GM12878 (cell line): ENCODE results near the gene HTD2. TPM values are rescaled to one million over a fixed set of nuclear protein-coding genes. Genes with fewer than 3 reads are reported as not detected.
"Not testable (repeated sequence)": the region's sequence is repeated elsewhere in the genome, so short reads cannot be mapped to it uniquely, and the experiment has no call there.

ENCODE experiments used
- ATAC-seq: fragments of 200-7000 bp; cut with Tn5 transposase; 3 replicates; pipeline ENCODE4 v1.9.1; 2020; ENCODE audit warnings: mild to moderate bottlenecking, moderate library complexity
- BruUV-seq: library from RNA; stranded (reverse); fragments of 400-500 nt; replicated peaks from 2 replicates; lab custom pipeline; 2021; lab: Mats Ljungman, UMichigan
- CTCF ChIA-PET: fragments of 300-600 bp; sonication (Branson Sonifier 250); formaldehyde crosslinking; extraction: SDS; loops from one replicate; lab custom pipeline; 2021; ENCODE audit warnings: inconsistent platforms; lab: Yijun Ruan, JAX
- POLR2A ChIA-PET: fragments of 350-600 bp; formaldehyde crosslinking; extraction: SDS; loops from one replicate; lab custom pipeline; 2021; ENCODE audit warnings: inconsistent platforms; lab: Charles Lee
- RAD21 ChIA-PET: fragments of 300-600 bp; sonication (Branson Sonifier 250); formaldehyde crosslinking; loops from one replicate; lab custom pipeline; 2023; ENCODE audit warnings: antibody characterized with exemption; ENCODE audit not compliant: unreplicated experiment; lab: Charles Lee
- SMC1A ChIA-PET: fragments of 300-600 bp; sonication (Branson Sonifier 250); formaldehyde crosslinking; loops from one replicate; lab custom pipeline; 2023; ENCODE audit not compliant: unreplicated experiment, uncharacterized antibody; lab: Charles Lee
- DNase-seq: peaks from one replicate; pipeline ENCODE4 v3.0.0-alpha.2; 2011; ENCODE audit warnings: low read depth, low spot score
- FAIRE-seq: peaks from 3 replicates; lab custom pipeline; 2011; peaks lifted over from hg19 to GRCh38; lab: Jason Lieb, UNC
- H2AFZ ChIP-seq: 2 replicates; pipeline ENCODE4 v1.6.0; 2011; ENCODE audit warnings: low read depth, low read length, control low read depth; ENCODE audit not compliant: control insufficient read depth
- H3K27ac ChIP-seq: 2 replicates; pipeline ENCODE4 v1.5.1; 2011; ENCODE audit warnings: control low read depth; ENCODE audit not compliant: control insufficient read depth, insufficient read depth
- H3K27me3 ChIP-seq, 2 experiments: replicated peaks in 1 of 2; 2 replicates each; pipeline versions ENCODE4 v1.6.0 to v1.6.1; 2011; ENCODE audit warnings: low read length in 1 of 2; ENCODE audit not compliant: control insufficient read depth in 2 of 2, insufficient read depth in 2 of 2
- H3K36me3 ChIP-seq, 2 experiments: 2 replicates each; pipeline ENCODE4 v1.5.1; 2011; ENCODE audit warnings: low read length in 1 of 2; ENCODE audit not compliant: control insufficient read depth in 2 of 2, insufficient read depth in 2 of 2
- H3K4me1 ChIP-seq: 2 replicates; pipeline ENCODE4 v1.6.1; 2011; ENCODE audit warnings: mild to moderate bottlenecking, low read length, moderate library complexity, mixed read lengths; ENCODE audit not compliant: control insufficient read depth, insufficient read depth
- H3K4me2 ChIP-seq: 2 replicates; pipeline ENCODE4 v1.6.0; 2011; ENCODE audit warnings: control low read depth; ENCODE audit not compliant: control insufficient read depth, insufficient read depth
- H3K4me3 ChIP-seq: fragments of 200-600 bp; sonication (generic); 2 replicates; pipeline ENCODE4 v1.5.1; 2016
- H3K79me2 ChIP-seq: 2 replicates; pipeline ENCODE4 v1.6.0; 2011; ENCODE audit warnings: low read length; ENCODE audit not compliant: control insufficient read depth, insufficient read depth
- H3K9ac ChIP-seq: 2 replicates; pipeline ENCODE4 v1.8.0; 2011; ENCODE audit warnings: low read length, control low read depth, mixed read lengths; ENCODE audit not compliant: control insufficient read depth, insufficient read depth
- H3K9me3 ChIP-seq: replicated peaks from 3 replicates; pipeline ENCODE4 v1.5.1; 2011; ENCODE audit warnings: mild to moderate bottlenecking, low read length; ENCODE audit not compliant: control insufficient read depth, insufficient read depth
- H4K20me1 ChIP-seq: 2 replicates; pipeline ENCODE4 v1.6.0; 2011; ENCODE audit not compliant: control insufficient read depth, insufficient read depth
- HDAC6 ChIP-seq: fragments of 200-600 bp; sonication (generic); IDR thresholded peaks from one replicate; pipeline ENCODE4 v1.8.0; 2017; ENCODE audit warnings: antibody characterized with exemption; ENCODE audit not compliant: unreplicated experiment
- NRF1 ChIP-seq: conservative IDR thresholded peaks from 2 replicates; pipeline ENCODE4 v1.6.1; 2011; ENCODE audit warnings: mild to moderate bottlenecking, low read depth, low read length, improper control_type of control experiment
- RELA ChIP-seq: fragments of 450-650 bp; IDR thresholded peaks from 2 replicates; pipeline ENCODE4 v1.8.0; 2014; ENCODE audit warnings: borderline replicate concordance; ENCODE audit not compliant: partially characterized antibody
- YBX1 ChIP-seq: fragments of 450-650 bp; IDR thresholded peaks from 2 replicates; pipeline ENCODE4 v1.6.1; 2016; ENCODE audit warnings: antibody characterized with exemption
- WGBS: methylation state at CpG from one replicate; pipeline ENCODE4 v1.1.6; 2016; ENCODE audit warnings: low lambda C conversion rate; ENCODE audit not compliant: insufficient replicate concordance, insufficient coverage; ENCODE audit errors: missing lambda C conversion rate; 5-methylcytosine and 5-hydroxymethylcytosine counted together
- in situ Hi-C: fragments of 300-500 bp; cut with MboI; formaldehyde crosslinking; loops from 9 replicates; pipeline ENCODE4 v1.14.3; 2018; ENCODE audit warnings: mixed read lengths
- intact Hi-C: fragments of 100-400 bp; cut with micrococcal nuclease; formaldehyde crosslinking; loops from one replicate; pipeline ENCODE4 v1.14.2; 2022; ENCODE audit not compliant: unreplicated experiment
- polyA plus RNA-seq, 11 experiments: library from polyadenylated mRNA; depleted of rRNA in 4 of 11; unstranded in 6 of 11; stranded (reverse) in 5 of 11; fragments of >200 nt; fragmentation: Nextera tagmentation in 4 of 11; fragmentation: Illumina TruSeq in 1 of 11; extraction: Ambion mirVana in 4 of 11; extraction: Trizol in 1 of 11; gene quantifications; 1 replicate in 1 of 11; 2 replicates in 10 of 11; pipeline versions ENCODE4 v1.2.1 to v1.2.3, GENCODE V29; 2011 to 2016; ENCODE audit warnings: inconsistent platforms in 2 of 11, missing spikeins in 2 of 11, low read depth in 1 of 11
- total RNA-seq, 4 experiments: library from RNA; depleted of rRNA in 3 of 4; stranded (reverse); fragments of >200 nt in 3 of 4; fragmentation: Illumina TruSeq in 1 of 4; extraction: Trizol in 1 of 4; gene quantifications; 2 replicates each; pipeline versions ENCODE4 v1.2.1 to v1.2.3, GENCODE V29; 2013 to 2021

The HTD2 gene
- total and polyA plus RNA-seq, 10 of the 15 experiments (the other 5 are each of a cell fraction or from before 2014, with no cell fraction given): 5.9 to 24.7 (median 9.5) TPM

DNA sequence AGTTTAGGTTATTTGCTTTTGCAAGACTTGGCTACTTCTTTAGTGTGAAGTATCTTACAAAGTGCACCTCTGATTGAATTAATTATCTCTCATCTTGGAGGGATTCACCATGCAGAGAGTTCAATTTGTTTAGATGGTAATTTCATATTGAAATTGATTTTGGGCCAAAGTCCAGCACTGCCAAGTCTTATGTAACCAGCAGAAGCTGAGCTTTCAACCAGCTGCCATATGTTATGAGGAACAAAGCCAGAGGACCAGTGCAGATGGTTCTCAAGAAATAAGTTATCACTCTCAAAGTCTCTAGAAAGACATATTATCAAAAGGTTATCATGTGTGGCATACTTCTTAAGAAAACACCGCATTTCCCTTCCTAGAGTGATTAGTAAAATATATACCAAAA lies 39.7 kb upstream of the HTD2 start (continued):
- TF ChIP-seq HDAC6 (no peak), YBX1 (no peak)

DNA sequence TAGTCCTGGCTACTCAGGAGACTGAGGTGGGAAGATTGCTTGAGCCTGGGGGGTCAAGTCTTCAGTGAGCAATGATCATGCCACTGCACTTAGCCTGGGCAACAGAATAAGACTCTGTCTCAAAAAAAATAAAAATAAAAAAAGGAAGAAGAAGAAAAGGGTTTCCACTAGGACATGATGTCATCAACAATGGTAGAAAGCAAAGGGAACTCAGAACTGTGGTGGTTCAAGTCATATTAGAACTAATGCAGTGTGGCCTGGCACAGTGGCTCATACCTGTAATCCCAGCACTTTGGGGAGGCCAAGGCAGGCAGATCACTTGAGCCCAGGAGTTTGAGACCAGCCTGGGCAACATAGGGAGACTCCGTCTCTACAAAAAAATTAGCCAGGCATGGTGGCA lies 38.8 kb upstream of the HTD2 start:
- RAD21 ChIA-PET, H3K36me3 ChIP-seq, H3K27me3 ChIP-seq: not testable (repeated sequence)

DNA sequence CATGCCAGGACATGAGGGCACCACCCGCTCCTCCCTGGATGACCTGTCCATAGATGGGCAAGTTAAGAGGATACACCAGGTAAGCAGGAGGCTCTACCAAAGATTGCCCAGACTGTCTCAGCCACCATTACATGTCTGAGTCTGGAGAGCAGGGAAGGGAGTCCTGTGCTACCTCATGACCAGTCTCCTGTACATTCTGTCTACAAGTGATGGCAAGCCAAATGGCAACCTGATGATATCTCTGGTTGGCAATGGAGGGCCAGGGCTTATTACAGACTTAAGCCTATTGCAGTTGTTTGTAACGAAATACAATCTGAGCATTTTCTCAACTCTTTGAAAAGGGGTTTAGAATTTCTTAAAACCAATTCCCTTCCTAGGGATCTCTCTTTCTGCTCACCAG lies 37.0 kb upstream of the HTD2 start:
- Histone ChIP-seq H3K27ac (no peak overlapping the region), H3K36me3 (peaks cover 0 to 6% of the 10 kb centered on the region in 2 experiments; a peak in 3 of 4 replicates), H3K4me1 (no peaks in the 10 kb centered on the region), H2AFZ (no peak overlapping the region), H3K9ac (no peak overlapping the region), H3K4me2 (no peak overlapping the region), H3K27me3 (no peaks in the 10 kb centered on the region), H3K79me2 (no peaks in the 10 kb centered on the region), H4K20me1 (no peaks in the 10 kb centered on the region), H3K4me3 (no peak overlapping the region), H3K9me3 (no peaks in the 10 kb centered on the region)
- no peak for DNase-seq
- SMC1A ChIA-PET: interaction anchor here (0.8 to 3.7 kb wide), 5 partner anchors 9 to 91 kb away, joined by 3 to 14 read pairs (median 5); no protein-coding TSS in a partner anchor
- TF ChIP-seq RELA: no peak
- TF ChIP-seq NRF1: no peak
- in situ Hi-C loops: no loop called here
- FAIRE-seq: no peak
- BruUV-seq: no TSS peak
- CTCF ChIA-PET: interaction anchor here (1.0 to 2.3 kb wide), 2 partner anchors 31 to 37 kb away, joined by 3 to 13 read pairs; partner anchors contain the start of genes HTD2 and RPP14
- intact Hi-C loops: no loop called here
- WGBS: 28% methylated on average over 2 of the region's 2 CpGs
- RAD21 ChIA-PET: interaction anchor here (1.1 kb wide), 1 partner anchor 81 kb away, joined by 3 read pairs; no protein-coding TSS in a partner anchor
- ATAC-seq: no peak
- POLR2A ChIA-PET: no interaction called here

More for the DNA sequence above, 38.8 kb upstream of the HTD2 start:
- H3K4me1 ChIP-seq, intact Hi-C loops, DNase-seq, FAIRE-seq, H3K4me3 ChIP-seq, H3K4me2 ChIP-seq, H4K20me1 ChIP-seq, H3K9me3 ChIP-seq, BruUV-seq, ATAC-seq, H3K79me2 ChIP-seq, H2AFZ ChIP-seq, H3K27ac ChIP-seq, POLR2A ChIA-PET, H3K9ac ChIP-seq, in situ Hi-C loops: not testable (repeated sequence)
- ChIA-PET SMC1A (interaction anchor here (1.1 kb wide), 1 partner anchor 12 kb away, joined by 3 read pairs; no protein-coding TSS in a partner anchor), CTCF (interaction anchor here (0.8 kb wide), 1 partner anchor 39 kb away, joined by 3 read pairs; the partner anchor contains the start of genes HTD2 and RPP14)
- 100% methylated on average over 1 of the region's 1 CpG for WGBS
